ENCODE measurements around the gene CAMSAP1.

DNA sequence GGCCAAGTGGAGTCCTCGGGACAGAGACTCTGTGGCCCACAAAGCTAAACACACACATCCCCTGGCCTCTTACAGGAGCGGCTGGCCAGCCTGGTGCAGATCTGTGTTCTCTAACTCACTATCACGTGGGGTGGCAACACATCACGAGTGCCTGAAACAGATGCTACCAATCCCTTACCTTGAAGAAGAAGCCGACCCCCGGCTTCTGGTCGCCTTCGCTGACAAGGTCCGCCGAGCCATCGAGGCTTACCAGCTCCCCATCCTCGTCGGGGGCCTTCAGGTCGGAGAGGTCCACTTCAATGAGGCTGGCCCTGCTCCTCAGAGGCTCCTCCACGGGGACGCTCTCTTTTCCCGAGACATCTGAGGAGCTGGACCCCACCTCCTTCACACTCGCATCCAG, 86.7 kb downstream of the CAMSAP1 start:
- TF ChIP-seq CTCF (IDR thresholded peaks at IDR 0.05) (no peak), POLR2A (IDR thresholded peaks at IDR 0.05) (no peak)
